ENCODE results near the gene ANKRD40. TPM values are rescaled to one million over a fixed set of nuclear protein-coding genes. Genes with fewer than 3 reads are reported as not detected.

The ANKRD40 gene
- total and polyA plus RNA-seq, 10 of the 15 experiments (the other 5 are each of a cell fraction or from before 2014, with no cell fraction given), result 5.9 to 21.7 (median 14.8) TPM

DNA sequence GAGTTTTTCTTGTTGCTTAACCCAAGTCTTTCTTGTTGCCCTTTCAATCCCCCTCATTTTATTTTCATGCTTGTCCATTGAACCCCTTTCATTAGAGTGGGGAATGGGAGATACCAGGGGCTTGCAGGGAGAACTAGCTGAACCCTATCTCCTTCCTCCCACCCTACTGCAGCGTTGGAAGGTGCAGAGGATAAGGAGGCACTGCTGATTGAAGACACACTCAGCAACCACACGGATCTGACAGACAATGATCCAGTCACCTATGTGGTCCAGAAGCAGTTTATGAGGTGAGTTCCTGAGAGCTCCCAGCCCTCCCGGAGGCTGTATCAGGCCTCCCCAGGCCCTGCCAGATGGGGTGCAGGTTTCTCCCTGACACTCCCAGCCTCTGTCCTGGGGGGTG lies 32.5 kb downstream of the ANKRD40 start:
- SMC1A ChIA-PET (ENCODE audit: uncharacterized antibody, unreplicated experiment), result interaction anchor here (1.2 kb wide), 1 partner anchor 49 kb away, joined by 3 read pairs; no protein-coding TSS in a partner anchor
- ATAC-seq (no peak), FAIRE-seq (no peak), DNase-seq (ENCODE audit: low read depth, low spot score) (no peak)
- no peak overlapping the region for H3K27ac ChIP-seq (ENCODE audit: control insufficient read depth, insufficient read depth)
- H3K36me3 ChIP-seq (ENCODE audit: control insufficient read depth in 2 of 2, insufficient read depth in 2 of 2, low read length in 1 of 2), result no peaks in the 10 kb centered on the region
- no peak overlapping the region for H3K4me2 ChIP-seq (ENCODE audit: control insufficient read depth, insufficient read depth)
- no peaks in the 10 kb centered on the region for H4K20me1 ChIP-seq (ENCODE audit: control insufficient read depth, insufficient read depth)
- CTCF ChIA-PET, result interaction anchor here (0.6 to 1.4 kb wide), 4 partner anchors 14 to 1809 kb away, joined by 3 to 4 read pairs (median 3); no protein-coding TSS in a partner anchor
- no peak overlapping the region for H2AFZ ChIP-seq (ENCODE audit: control insufficient read depth, low read depth, low read length)
- in situ Hi-C loops (cut with MboI) (no loop called here), intact Hi-C loops (cut with micrococcal nuclease; ENCODE audit: unreplicated experiment) (no loop called here)
- 33% methylated on average over 3 of the region's 3 CpGs for WGBS (ENCODE audit: insufficient coverage, insufficient replicate concordance, low lambda C conversion rate, missing lambda C conversion rate)
- no TSS peak for BruUV-seq (replicated peaks)
- H3K27me3 ChIP-seq (replicated peaks in 1 of 2; ENCODE audit: control insufficient read depth in 2 of 2, insufficient read depth in 2 of 2, low read length in 1 of 2), result no peaks in the 10 kb centered on the region
- no peaks in the 10 kb centered on the region for H3K4me1 ChIP-seq (ENCODE audit: control insufficient read depth, insufficient read depth, low read length)
- no peaks in the 10 kb centered on the region for H3K9me3 ChIP-seq (replicated peaks; ENCODE audit: control insufficient read depth, insufficient read depth, low read length)
- H3K4me3 ChIP-seq, result no peak overlapping the region
- POLR2A ChIA-PET, result no interaction called here
- TF ChIP-seq MTA3 (IDR thresholded peaks at IDR 0.05; ENCODE audit: borderline replicate concordance, low read length) (no peak), CEBPB (IDR thresholded peaks at IDR 0.05; ENCODE audit: borderline replicate concordance in 1 of 2, low read depth in 2 of 2, low read length in 2 of 2) (no peak), EZH2 (IDR thresholded peaks at IDR 0.05; ENCODE audit: borderline replicate concordance, control insufficient read depth, low read depth, low read length) (no peak), ZZZ3 (IDR thresholded peaks at IDR 0.05; ENCODE audit: control insufficient read depth, insufficient read length, low read depth) (no peak), ETV6 (conservative IDR thresholded peaks at IDR 0.05 in 1 of 2, IDR thresholded peaks at IDR 0.05 in 1 of 2; ENCODE audit: borderline replicate concordance in 1 of 2, low read depth in 1 of 2) (no peak), ZNF24 (IDR thresholded peaks at IDR 0.05) (no peak), BHLHE40 (IDR thresholded peaks at IDR 0.05; ENCODE audit: borderline replicate concordance in 1 of 2, low read depth in 2 of 2, low read length in 1 of 2) (no peak), TARDBP (IDR thresholded peaks at IDR 0.05; ENCODE audit: borderline replicate concordance) (no peak), IRF4 (IDR thresholded peaks at IDR 0.05; ENCODE audit: low read depth, low read length) (no peak), NR2C2 (IDR thresholded peaks at IDR 0.05; ENCODE audit: borderline replicate concordance, control insufficient read depth, insufficient read length, low read depth) (no peak), SP1 (IDR thresholded peaks at IDR 0.05; ENCODE audit: low read depth, low read length) (no peak), SRF (IDR thresholded peaks at IDR 0.05; ENCODE audit: low read depth in 2 of 2, low read length in 2 of 2) (no peak), CHD1 (IDR thresholded peaks at IDR 0.05; ENCODE audit: low read depth, low read length) (no peak), EP300 (IDR thresholded peaks at IDR 0.05; ENCODE audit: borderline replicate concordance in 1 of 2, control insufficient read depth in 1 of 2, low read depth in 2 of 2, low read length in 2 of 2) (no peak)
- TF ChIP-seq, protein P1, sequence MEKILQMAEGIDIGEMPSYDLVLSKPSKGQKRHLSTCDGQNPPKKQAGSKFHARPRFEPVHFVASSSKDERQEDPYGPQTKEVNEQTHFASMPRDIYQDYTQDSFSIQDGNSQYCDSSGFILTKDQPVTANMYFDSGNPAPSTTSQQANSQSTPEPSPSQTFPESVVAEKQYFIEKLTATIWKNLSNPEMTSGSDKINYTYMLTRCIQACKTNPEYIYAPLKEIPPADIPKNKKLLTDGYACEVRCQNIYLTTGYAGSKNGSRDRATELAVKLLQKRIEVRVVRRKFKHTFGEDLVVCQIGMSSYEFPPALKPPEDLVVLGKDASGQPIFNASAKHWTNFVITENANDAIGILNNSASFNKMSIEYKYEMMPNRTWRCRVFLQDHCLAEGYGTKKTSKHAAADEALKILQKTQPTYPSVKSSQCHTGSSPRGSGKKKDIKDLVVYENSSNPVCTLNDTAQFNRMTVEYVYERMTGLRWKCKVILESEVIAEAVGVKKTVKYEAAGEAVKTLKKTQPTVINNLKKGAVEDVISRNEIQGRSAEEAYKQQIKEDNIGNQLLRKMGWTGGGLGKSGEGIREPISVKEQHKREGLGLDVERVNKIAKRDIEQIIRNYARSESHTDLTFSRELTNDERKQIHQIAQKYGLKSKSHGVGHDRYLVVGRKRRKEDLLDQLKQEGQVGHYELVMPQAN (conservative IDR thresholded peaks at IDR 0.05), result no peak
- TF ChIP-seq, protein P2, sequence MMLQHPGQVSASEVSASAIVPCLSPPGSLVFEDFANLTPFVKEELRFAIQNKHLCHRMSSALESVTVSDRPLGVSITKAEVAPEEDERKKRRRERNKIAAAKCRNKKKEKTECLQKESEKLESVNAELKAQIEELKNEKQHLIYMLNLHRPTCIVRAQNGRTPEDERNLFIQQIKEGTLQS (IDR thresholded peaks at IDR 0.05; ENCODE audit: borderline replicate concordance, extremely low read depth, low read depth, low read length), result no peak
- RAD21 ChIA-PET (ENCODE audit: unreplicated experiment), result no interaction called here
- no peak overlapping the region for H3K9ac ChIP-seq (ENCODE audit: control insufficient read depth, insufficient read depth, low read length)
- no peaks in the 10 kb centered on the region for H3K79me2 ChIP-seq (ENCODE audit: control insufficient read depth, insufficient read depth, low read length)
